Measurements from ENCODE around the gene ANKRD22. TPM values are rescaled to one million over a fixed set of nuclear protein-coding genes. Genes with fewer than 3 reads are reported as not detected.
A peak's percentile ranks its signal among the peaks of the same experiment; 100 is the strongest.

Gene ANKRD22
- total RNA-seq, 6 experiments from 2014 or later, result 0.54 to 1.2 (median 1.2) TPM; not detected in 3

DNA sequence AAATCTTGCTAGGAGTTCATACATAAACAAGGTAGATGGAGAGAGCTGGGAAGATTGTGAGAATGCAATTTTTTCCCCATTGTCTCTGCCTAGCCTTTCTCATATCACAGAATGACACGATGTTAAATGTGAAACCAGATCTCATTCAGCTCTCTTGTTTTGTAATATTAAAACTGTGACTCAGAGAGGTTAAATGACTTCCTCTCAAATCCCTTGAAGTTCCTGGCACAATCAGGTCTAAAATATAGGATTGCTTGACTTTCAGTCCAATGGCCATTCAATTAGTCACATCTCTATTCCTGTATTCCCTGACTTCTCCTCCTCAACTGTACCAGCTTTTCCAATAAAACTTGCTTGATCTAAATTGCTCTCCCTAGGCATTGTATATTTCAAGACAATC is 3.1 kb downstream of the ANKRD22 start:
- ATAC-seq, result peak in 2 of 4 donors; percentile 36 to 71

DNA sequence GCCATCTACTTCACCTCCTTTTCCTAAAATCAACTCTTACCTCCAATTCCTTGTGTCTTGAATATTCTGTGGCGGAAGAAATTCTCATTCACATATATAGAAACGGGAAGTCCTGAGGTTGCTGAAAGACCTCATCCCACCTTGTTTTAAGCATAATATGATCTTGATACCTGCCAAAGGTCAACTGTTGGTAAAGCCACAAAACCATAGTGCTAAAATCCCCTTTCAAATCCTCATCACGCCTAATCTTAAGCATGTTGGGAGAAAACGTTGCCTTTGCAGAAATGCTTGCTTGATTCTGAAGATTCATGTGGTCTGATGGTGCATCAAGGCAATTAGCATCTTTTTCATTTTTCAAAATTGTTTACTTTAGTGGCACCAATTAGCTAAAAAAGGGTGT is 8.5 kb downstream of the ANKRD22 start:
- Histone ChIP-seq H3K27me3 (no peaks in the 10 kb centered on the region), H3K4me1 (peaks cover 0 to 16% (median 7%) of the 10 kb centered on the region in 4 donors), H3K36me3 (no peaks in the 10 kb centered on the region), H3K27ac (no peak overlapping the region), H3K4me3 (no peak overlapping the region), H3K9me3 (no peaks in the 10 kb centered on the region)
- intact Hi-C loops (cut with DNase I), result no loop called here
- WGBS (ENCODE audit: insufficient coverage, low coverage, low lambda C conversion rate, missing lambda C conversion rate), result 93% methylated on average over 4 of the region's 4 CpGs
- TF ChIP-seq, protein P1, sequence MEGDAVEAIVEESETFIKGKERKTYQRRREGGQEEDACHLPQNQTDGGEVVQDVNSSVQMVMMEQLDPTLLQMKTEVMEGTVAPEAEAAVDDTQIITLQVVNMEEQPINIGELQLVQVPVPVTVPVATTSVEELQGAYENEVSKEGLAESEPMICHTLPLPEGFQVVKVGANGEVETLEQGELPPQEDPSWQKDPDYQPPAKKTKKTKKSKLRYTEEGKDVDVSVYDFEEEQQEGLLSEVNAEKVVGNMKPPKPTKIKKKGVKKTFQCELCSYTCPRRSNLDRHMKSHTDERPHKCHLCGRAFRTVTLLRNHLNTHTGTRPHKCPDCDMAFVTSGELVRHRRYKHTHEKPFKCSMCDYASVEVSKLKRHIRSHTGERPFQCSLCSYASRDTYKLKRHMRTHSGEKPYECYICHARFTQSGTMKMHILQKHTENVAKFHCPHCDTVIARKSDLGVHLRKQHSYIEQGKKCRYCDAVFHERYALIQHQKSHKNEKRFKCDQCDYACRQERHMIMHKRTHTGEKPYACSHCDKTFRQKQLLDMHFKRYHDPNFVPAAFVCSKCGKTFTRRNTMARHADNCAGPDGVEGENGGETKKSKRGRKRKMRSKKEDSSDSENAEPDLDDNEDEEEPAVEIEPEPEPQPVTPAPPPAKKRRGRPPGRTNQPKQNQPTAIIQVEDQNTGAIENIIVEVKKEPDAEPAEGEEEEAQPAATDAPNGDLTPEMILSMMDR (IDR thresholded peaks at IDR 0.05), result no peak
- TF ChIP-seq POLR2A (IDR thresholded peaks at IDR 0.05), result no peak
- DNase-seq (no peak), ATAC-seq (no peak)

More for the DNA sequence above, 3.1 kb downstream of the ANKRD22 start:
- Histone ChIP-seq H3K36me3 (no peaks in the 10 kb centered on the region), H3K4me1 (peaks cover 0 to 13% (median 6%) of the 10 kb centered on the region in 4 donors), H3K9me3 (no peaks in the 10 kb centered on the region), H3K27me3 (no peaks in the 10 kb centered on the region), H3K4me3 (no peak overlapping the region), H3K27ac (no peak overlapping the region)
- DNase-seq, result no peak
- intact Hi-C loops (cut with DNase I), result no loop called here
- TF ChIP-seq POLR2A (IDR thresholded peaks at IDR 0.05), result no peak
- TF ChIP-seq, protein P1 (IDR thresholded peaks at IDR 0.05), result no peak
- WGBS (ENCODE audit: insufficient coverage, low coverage, low lambda C conversion rate, missing lambda C conversion rate), result 11% methylated on average over 1 of the region's 1 CpG

DNA sequence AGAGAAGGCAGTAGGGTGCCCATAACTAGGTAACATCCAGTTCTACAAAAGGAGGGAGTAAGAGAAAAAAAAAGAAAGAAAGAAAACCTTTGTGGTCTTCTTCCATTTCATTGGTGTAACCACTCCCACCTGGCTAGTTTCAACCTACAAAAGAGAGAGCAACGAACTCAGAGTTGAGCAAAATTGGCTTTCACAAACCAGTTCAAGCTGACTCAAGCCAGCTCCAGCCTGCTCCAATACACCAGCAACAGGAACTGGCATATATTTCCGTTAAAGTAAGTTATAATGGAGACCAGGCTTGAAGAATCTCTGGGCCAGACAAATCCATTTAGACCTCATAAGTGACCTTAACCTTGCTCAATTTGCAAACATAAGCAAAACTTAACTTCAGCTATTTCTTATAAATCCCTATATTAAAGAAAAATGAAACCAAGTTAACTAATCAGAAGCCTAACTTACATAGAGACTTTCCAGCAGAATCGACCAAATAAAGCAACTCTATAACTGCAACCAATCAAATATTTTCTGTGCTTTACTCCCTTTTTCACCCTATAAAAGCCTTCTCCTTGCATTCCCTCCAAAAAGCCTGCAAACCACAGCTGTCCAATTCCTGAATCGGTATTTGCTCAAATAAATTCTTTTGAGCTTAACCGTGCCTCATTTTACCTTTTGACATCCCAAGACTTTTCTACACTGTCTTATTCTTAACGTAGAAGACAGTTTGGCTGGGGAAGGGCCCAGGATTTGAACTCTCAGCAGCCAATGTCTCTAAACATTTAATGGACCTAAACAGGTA is 10.1 kb downstream of the ANKRD22 start:
- H3K36me3 ChIP-seq, result no peaks in the 10 kb centered on the region
- TF ChIP-seq POLR2A (IDR thresholded peaks at IDR 0.05), result no peak
- TF ChIP-seq, protein P1 (IDR thresholded peaks at IDR 0.05), result no peak
- H3K27ac ChIP-seq, result peak overlapping the region; percentile 78 to 98 (median 89)
- H3K4me1 ChIP-seq, result peaks cover 0 to 16% (median 7%) of the 10 kb centered on the region in 4 donors
- no peaks in the 10 kb centered on the region for H3K27me3 ChIP-seq
- peak overlapping the region in 1 of 3 donors; percentile 9 for H3K4me3 ChIP-seq
- 45% methylated on average over 6 of the region's 6 CpGs for WGBS (ENCODE audit: insufficient coverage, low coverage, low lambda C conversion rate, missing lambda C conversion rate)
- DNase-seq, result peak; percentile 30 to 84 (median 69)
- ATAC-seq, result peak; percentile 75 to 82 (median 80)
- intact Hi-C loops (cut with DNase I), result no loop called here
- no peaks in the 10 kb centered on the region for H3K9me3 ChIP-seq

DNA sequence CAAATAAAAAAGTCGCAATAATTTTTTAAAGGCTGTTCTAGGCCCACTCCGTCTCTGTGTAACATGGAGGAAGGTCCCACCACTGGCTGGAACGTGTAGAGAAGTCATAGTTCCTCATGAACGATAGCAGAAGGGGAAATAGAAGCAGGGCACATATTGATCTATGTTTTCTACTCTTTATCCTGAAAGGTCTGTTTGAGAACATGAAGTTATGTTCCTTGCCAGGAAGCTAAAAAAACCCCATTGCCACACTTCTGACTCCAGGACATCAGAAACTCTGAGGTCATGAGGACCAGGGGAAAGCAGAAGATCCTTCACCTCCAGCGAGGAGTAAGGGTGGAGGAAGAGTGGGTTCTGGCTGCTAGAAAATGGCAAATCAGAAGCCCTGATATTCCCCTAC is 10.8 kb downstream of the ANKRD22 start:
- peaks cover 0 to 17% (median 7%) of the 10 kb centered on the region in 4 donors for H3K4me1 ChIP-seq
- H3K4me3 ChIP-seq, result no peak overlapping the region
- TF ChIP-seq POLR2A (IDR thresholded peaks at IDR 0.05), result no peak
- TF ChIP-seq, protein P1 (IDR thresholded peaks at IDR 0.05), result no peak
- peak; percentile 70 to 82 (median 76) for ATAC-seq
- H3K36me3 ChIP-seq, result no peaks in the 10 kb centered on the region
- no peaks in the 10 kb centered on the region for H3K9me3 ChIP-seq
- WGBS (ENCODE audit: insufficient coverage, low coverage, low lambda C conversion rate, missing lambda C conversion rate), result 31% methylated on average over 5 of the region's 5 CpGs
- no peaks in the 10 kb centered on the region for H3K27me3 ChIP-seq
- intact Hi-C loops (cut with DNase I), result no loop called here
- peak in 1 of 3 donors; percentile 60 for DNase-seq
- H3K27ac ChIP-seq, result peak overlapping the region; percentile 78 to 98 (median 89)
